K562 (cell line): ENCODE results near the gene SDR9C7.

Source experiments
- ARID3B ChIP-seq: fragments of 250-450 bp; sonication (Bioruptor Pico); IDR thresholded peaks from 2 replicates; pipeline ENCODE4 v1.4.0; 2020; ENCODE audit warnings: borderline replicate concordance
- ASH1L ChIP-seq: fragments of 450-650 bp; IDR thresholded peaks from 2 replicates; pipeline ENCODE4 v1.6.1; 2018; ENCODE audit warnings: borderline replicate concordance, mild to moderate bottlenecking, low read depth; ENCODE audit not compliant: partially characterized antibody
- CBX8 ChIP-seq: fragments of 200-600 bp; sonication (generic); IDR thresholded peaks from 2 replicates; pipeline ENCODE4 v1.6.1; 2012; ENCODE audit warnings: borderline replicate concordance, mixed run types, low read depth, mild to moderate bottlenecking, moderate library complexity, mixed read lengths, low read length, control low read depth, inconsistent platforms; ENCODE audit not compliant: poor library complexity, severe bottlenecking; ENCODE audit errors: extremely low read depth
- CTCF ChIP-seq, 3 experiments: IDR thresholded peaks in 2 of 3; conservative IDR thresholded peaks in 1 of 3; 2 replicates each; pipeline ENCODE4 v1.5.1; 2011 to 2012; ENCODE audit warnings: low read length in 3 of 3, mild to moderate bottlenecking in 3 of 3, control low read depth in 2 of 3, improper control_type of control experiment in 1 of 3, inconsistent platforms in 1 of 3, low read depth in 1 of 3, mixed read lengths in 1 of 3, moderate library complexity in 1 of 3; ENCODE audit not compliant: insufficient read depth in 2 of 3
- FOXP1 ChIP-seq: sonication (generic); formaldehyde crosslinking; IDR thresholded peaks from 2 replicates; pipeline ENCODE4 v1.8.0; 2022; ENCODE audit warnings: mild to moderate bottlenecking, missing genetic modification reagents
- GTF3C2 ChIP-seq: IDR thresholded peaks from 3 replicates; pipeline ENCODE4 v1.6.1; 2011; ENCODE audit warnings: borderline replicate concordance, mild to moderate bottlenecking, moderate library complexity; ENCODE audit not compliant: insufficient read length; ENCODE audit errors: extremely low read depth
- JUNB ChIP-seq: fragments of 450-650 bp; formaldehyde crosslinking; conservative IDR thresholded peaks from 2 replicates; pipeline ENCODE4 v1.4.0; 2020; ENCODE audit warnings: mild to moderate bottlenecking
- JUND ChIP-seq, 2 experiments: IDR thresholded peaks; 2 replicates in 1 of 2; 3 replicates in 1 of 2; pipeline ENCODE4 v1.6.1; 2011; ENCODE audit warnings: borderline replicate concordance in 2 of 2, low read depth in 2 of 2, low read length in 2 of 2, improper control_type of control experiment in 1 of 2, missing biosample characterization in 1 of 2, missing genetic modification characterization in 1 of 2, missing genetic modification reagents in 1 of 2
- MAFG ChIP-seq: fragments of 450-650 bp; conservative IDR thresholded peaks from 2 replicates; pipeline ENCODE4 v1.6.1; 2016; ENCODE audit warnings: missing genetic modification characterization, missing compliant biosample characterization
- SMAD4 ChIP-seq: fragments of 250-450 bp; sonication (Bioruptor Pico); conservative IDR thresholded peaks from 2 replicates; pipeline ENCODE4 v1.8.0; 2021; ENCODE audit warnings: inconsistent platforms, mild to moderate bottlenecking, moderate library complexity
- SRF ChIP-seq, 2 experiments: fragments of 250-450, 450-650 bp in 1 of 2; sonication (Bioruptor Pico) in 1 of 2; sonication (generic) in 1 of 2; formaldehyde crosslinking; IDR thresholded peaks; 2 replicates each; pipeline versions ENCODE4 v1.5.0 to v1.5.1; 2020 to 2022; ENCODE audit warnings: mild to moderate bottlenecking in 1 of 2, missing genetic modification reagents in 1 of 2
- ZNF197 ChIP-seq: fragments of 200-800 bp; sonication (Bioruptor generic); IDR thresholded peaks from 2 replicates; pipeline ENCODE4 v1.6.1; 2016; ENCODE audit warnings: low read depth, missing genetic modification characterization, missing compliant biosample characterization
- ZNF395 ChIP-seq: fragments of 200-800 bp; sonication (Bioruptor generic); IDR thresholded peaks from 2 replicates; pipeline ENCODE4 v1.6.1; 2017; ENCODE audit warnings: missing genetic modification characterization, missing compliant biosample characterization

- no peak for TF ChIP-seq CTCF (IDR thresholded peaks at IDR 0.05 in 2 of 3, conservative IDR thresholded peaks at IDR 0.05 in 1 of 3; ENCODE audit: insufficient read depth in 2 of 3, low read depth in 1 of 3, low read length in 3 of 3)
- no peak for TF ChIP-seq ZNF197
- TF ChIP-seq ZNF395 (CRISPR knock-in tag): no peak
- TF ChIP-seq FOXP1 (CRISPR knock-in tag): no peak
- no peak for TF ChIP-seq JUNB (CRISPR knock-in tag)
- TF ChIP-seq MAFG (tag): no peak
- no peak for TF ChIP-seq JUND (IDR thresholded peaks at IDR 0.05; ENCODE audit: borderline replicate concordance, low read depth, low read length)
- no peak for TF ChIP-seq JUND (tag; IDR thresholded peaks at IDR 0.05; ENCODE audit: borderline replicate concordance, low read depth, low read length)
- no peak for TF ChIP-seq ARID3B (CRISPR knock-in tag)
- no peak for TF ChIP-seq ASH1L
- no peak for TF ChIP-seq SMAD4
- no peak for TF ChIP-seq CBX8
- TF ChIP-seq SRF (CRISPR knock-in tag; IDR thresholded peaks at IDR 0.05): no peak
- no peak for TF ChIP-seq GTF3C2
Observed at GRCh38 chr12:56921346-56921745, 12.9 kb downstream of the SDR9C7 start.
